OCI-LY1 (cell line): ENCODE measurements around the gene TMEM59L.

ENCODE experiments used
- EZH2 ChIP-seq: fragments of 200-600 bp; sonication (generic), shearing (Covaris generic); IDR thresholded peaks from 2 replicates; pipeline ENCODE4 v1.8.0; 2017; ENCODE audit warnings: borderline replicate concordance, mixed run types, mild to moderate bottlenecking, antibody characterized with exemption, low read length, moderate library complexity, mixed read lengths
- TF ChIP-seq, protein P1 (sequence below): fragments of 200-600 bp; sonication (generic), shearing (Covaris generic); IDR thresholded peaks from 2 replicates; pipeline ENCODE4 v1.5.1; 2017; ENCODE audit warnings: mild to moderate bottlenecking, antibody characterized with exemption, low read length, moderate library complexity, mixed read lengths

DNA sequence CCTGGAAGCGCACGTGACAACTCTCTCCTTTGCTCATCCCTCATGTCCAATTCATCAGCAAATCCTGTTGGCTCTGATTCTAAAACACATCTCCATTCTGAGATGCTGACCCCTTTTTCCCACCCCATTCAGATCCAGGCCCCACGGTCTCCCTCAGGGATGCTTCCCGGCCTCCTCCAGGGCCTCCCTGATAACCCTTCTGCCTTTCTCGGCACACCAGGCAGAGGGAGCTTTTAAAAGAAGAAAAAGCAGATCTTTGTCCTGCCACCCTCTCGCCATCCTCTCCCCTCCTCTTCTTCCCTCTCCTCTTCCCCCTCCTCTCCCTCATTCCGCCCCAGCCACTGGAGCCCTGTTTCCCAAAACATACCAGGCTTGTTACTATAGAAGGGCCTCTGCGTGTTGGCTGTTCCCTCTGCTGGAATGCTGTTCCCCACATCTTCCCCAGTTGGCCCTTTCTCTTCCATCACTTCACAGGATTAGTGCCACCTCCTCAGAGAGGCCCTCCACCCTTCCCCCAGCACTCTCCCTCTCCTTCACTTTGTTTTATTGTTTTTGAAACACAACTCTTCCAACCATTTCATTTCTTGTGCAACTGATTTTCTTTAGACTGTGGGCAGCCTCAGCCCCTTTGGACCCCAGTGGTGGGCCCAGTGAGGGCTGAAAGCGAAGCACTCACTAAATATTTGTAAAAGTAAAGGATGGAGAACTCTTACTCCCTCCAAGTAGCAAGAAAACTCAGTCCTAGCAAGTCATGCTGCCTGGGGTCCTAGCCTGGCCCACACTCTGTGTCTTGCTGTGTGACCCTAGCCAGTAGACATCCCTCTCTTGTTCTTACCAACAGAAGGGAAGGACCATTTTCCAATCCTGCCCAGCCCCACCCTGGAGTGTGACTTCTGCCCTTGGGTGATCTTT, 3.6 kb upstream of the TMEM59L start:
- TF ChIP-seq, protein P1, sequence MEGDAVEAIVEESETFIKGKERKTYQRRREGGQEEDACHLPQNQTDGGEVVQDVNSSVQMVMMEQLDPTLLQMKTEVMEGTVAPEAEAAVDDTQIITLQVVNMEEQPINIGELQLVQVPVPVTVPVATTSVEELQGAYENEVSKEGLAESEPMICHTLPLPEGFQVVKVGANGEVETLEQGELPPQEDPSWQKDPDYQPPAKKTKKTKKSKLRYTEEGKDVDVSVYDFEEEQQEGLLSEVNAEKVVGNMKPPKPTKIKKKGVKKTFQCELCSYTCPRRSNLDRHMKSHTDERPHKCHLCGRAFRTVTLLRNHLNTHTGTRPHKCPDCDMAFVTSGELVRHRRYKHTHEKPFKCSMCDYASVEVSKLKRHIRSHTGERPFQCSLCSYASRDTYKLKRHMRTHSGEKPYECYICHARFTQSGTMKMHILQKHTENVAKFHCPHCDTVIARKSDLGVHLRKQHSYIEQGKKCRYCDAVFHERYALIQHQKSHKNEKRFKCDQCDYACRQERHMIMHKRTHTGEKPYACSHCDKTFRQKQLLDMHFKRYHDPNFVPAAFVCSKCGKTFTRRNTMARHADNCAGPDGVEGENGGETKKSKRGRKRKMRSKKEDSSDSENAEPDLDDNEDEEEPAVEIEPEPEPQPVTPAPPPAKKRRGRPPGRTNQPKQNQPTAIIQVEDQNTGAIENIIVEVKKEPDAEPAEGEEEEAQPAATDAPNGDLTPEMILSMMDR = no peak
- no peak for TF ChIP-seq EZH2
